Measurements from ENCODE around the gene ALK. TPM values are rescaled to one million over a fixed set of nuclear protein-coding genes. Genes with fewer than 3 reads are reported as not detected.

The ALK gene
- total and polyA plus RNA-seq, 4 donors = 4.2 to 16.7 (median 14.2) TPM

DNA sequence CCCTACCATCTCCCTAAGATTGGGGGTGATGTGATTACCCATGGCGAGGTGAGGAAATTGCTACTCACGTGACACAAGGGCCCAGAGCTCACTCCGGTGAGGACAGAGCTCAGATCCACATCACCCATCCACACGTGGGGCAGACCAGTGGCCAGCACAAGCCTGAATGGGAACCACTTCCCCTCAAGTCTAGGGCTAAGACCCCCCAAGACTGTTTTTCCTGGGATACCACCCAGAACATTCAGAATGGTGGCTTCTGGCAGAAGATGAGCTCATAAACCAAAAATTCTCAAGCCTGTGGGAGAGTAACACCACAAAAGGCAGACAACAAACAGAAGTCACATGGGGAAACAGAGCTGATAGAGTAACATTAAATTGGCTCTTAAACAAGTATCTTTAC, 321.4 kb downstream of the ALK start:
- WGBS (ENCODE audit: insufficient coverage) = 100% methylated on average over 3 of the region's 4 CpGs

DNA sequence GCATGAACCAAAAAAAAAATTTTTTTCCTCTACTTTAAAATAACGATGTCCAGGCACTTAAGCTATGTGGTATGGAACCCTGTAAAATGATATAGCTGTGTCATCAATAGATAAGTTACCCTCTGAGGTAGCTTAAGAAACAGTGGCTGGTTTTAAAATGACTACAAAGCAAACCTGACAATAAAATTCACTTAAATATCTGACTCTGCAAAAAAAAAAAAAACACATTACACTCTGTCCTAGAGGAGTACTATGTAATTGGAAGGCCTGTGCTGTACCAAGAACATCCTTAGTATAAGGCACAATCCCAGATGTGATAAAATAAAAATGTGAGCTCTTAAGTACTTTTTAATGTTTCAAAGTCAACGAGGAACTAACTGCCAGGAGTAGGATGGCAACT, 322.4 kb downstream of the ALK start:
- Histone ChIP-seq H3K4me1 (ENCODE audit: control insufficient read depth, insufficient read depth, low read length) (no peaks in the 10 kb centered on the region), H3K9me3 (ENCODE audit: control insufficient read depth, insufficient read depth, low read length) (no peaks in the 10 kb centered on the region), H3K36me3 (ENCODE audit: control insufficient read depth, insufficient read depth, low read length) (no peaks in the 10 kb centered on the region), H3K27me3 (ENCODE audit: control insufficient read depth, insufficient read depth, low read length) (no peaks in the 10 kb centered on the region), H3K27ac (ENCODE audit: low read depth, low read length) (no peak overlapping the region), H3K4me3 (ENCODE audit: low read depth, low read length) (no peak overlapping the region)
- no CpG with 5 or more reads among the region's 2 CpGs for WGBS (ENCODE audit: insufficient coverage)
- no peak for DNase-seq (ENCODE audit: low read depth in 4 of 6, low spot score in 6 of 6)

More for the DNA sequence above, 321.4 kb downstream of the ALK start:
- no peaks in the 10 kb centered on the region for H3K36me3 ChIP-seq (ENCODE audit: control insufficient read depth, insufficient read depth, low read length)
- H3K4me1 ChIP-seq (ENCODE audit: control insufficient read depth, insufficient read depth, low read length) = no peaks in the 10 kb centered on the region
- H3K27me3 ChIP-seq (ENCODE audit: control insufficient read depth, insufficient read depth, low read length) = no peaks in the 10 kb centered on the region
- no peaks in the 10 kb centered on the region for H3K9me3 ChIP-seq (ENCODE audit: control insufficient read depth, insufficient read depth, low read length)
- H3K4me3 ChIP-seq (ENCODE audit: low read depth, low read length) = no peak overlapping the region
- no peak for DNase-seq (ENCODE audit: low read depth in 4 of 6, low spot score in 6 of 6)
- H3K27ac ChIP-seq (ENCODE audit: low read depth, low read length) = no peak overlapping the region

DNA sequence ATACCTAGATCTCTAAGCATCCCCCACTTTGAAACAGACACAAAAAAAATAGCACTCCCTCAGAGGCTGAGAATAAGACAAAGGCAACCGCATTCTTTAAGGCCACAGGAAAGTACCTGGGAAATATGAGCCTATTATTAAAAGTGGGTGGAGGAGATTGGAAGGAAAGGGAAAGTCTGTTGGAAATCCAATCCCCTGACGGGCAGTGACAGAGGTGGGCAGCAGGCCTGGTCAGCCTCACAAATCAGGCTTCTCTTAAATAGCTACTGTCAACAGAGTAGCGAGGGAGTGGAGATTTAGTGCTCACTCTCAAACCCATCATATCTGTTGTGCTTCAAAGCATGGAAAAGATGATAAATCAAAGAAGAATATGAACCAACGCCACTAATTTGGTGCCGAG, 324.4 kb downstream of the ALK start:
- H3K9me3 ChIP-seq (ENCODE audit: control insufficient read depth, insufficient read depth, low read length) = no peaks in the 10 kb centered on the region
- no peaks in the 10 kb centered on the region for H3K36me3 ChIP-seq (ENCODE audit: control insufficient read depth, insufficient read depth, low read length)
- H3K4me1 ChIP-seq (ENCODE audit: control insufficient read depth, insufficient read depth, low read length) = no peaks in the 10 kb centered on the region
- no peak overlapping the region for H3K27ac ChIP-seq (ENCODE audit: low read depth, low read length)
- no CpG with 5 or more reads among the region's 5 CpGs for WGBS (ENCODE audit: insufficient coverage)
- no peak overlapping the region for H3K4me3 ChIP-seq (ENCODE audit: low read depth, low read length)
- no peak for DNase-seq (ENCODE audit: low read depth in 4 of 6, low spot score in 6 of 6)
- no peaks in the 10 kb centered on the region for H3K27me3 ChIP-seq (ENCODE audit: control insufficient read depth, insufficient read depth, low read length)

DNA sequence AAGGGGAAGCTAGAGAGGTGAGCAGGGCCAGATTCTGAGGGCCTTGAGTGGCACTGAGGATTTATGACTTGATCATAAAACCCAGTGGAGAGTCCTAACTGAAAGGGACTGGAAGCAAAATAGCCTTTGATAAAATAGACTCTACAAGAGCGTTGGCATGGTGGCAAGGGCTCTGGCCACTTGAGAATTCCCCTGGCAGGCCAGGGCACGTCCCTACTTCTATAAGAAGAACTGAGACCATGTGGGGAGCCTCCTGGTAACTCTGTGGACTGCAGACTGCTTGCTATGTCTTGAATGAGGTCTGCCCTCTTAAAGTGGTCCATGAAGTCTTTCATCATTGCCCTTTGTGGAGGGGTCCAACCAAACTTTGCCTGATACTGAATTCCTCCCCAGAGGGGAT, 324.8 kb downstream of the ALK start:
- Histone ChIP-seq H3K27me3 (ENCODE audit: control insufficient read depth, insufficient read depth, low read length) (no peaks in the 10 kb centered on the region), H3K4me3 (ENCODE audit: low read depth, low read length) (no peak overlapping the region), H3K9me3 (ENCODE audit: control insufficient read depth, insufficient read depth, low read length) (no peaks in the 10 kb centered on the region), H3K36me3 (ENCODE audit: control insufficient read depth, insufficient read depth, low read length) (no peaks in the 10 kb centered on the region), H3K27ac (ENCODE audit: low read depth, low read length) (no peak overlapping the region), H3K4me1 (ENCODE audit: control insufficient read depth, insufficient read depth, low read length) (no peaks in the 10 kb centered on the region)
- WGBS (ENCODE audit: insufficient coverage) = 62% methylated on average over 2 of the region's 2 CpGs
- no peak for DNase-seq (ENCODE audit: low read depth in 4 of 6, low spot score in 6 of 6)

DNA sequence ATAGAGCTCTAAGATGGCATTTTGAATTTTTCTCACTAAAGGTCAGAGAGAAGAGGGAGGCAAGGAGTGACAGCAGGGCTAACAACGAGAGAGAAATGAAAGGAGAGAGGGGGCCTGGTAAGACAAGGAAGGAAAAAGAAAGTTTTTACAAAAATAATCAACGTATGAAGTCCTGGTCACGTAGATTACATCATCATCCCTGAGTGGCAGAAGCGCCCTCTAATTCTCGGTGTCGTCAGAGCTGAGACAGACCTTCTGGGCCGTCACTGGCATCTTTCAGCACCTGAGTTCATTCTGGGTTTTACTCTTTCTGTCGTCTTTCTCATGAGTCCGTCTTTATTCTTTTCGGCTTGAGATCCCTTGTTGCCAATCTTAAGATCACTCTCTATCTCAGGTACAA, 329.8 kb downstream of the ALK start:
- H3K4me1 ChIP-seq (ENCODE audit: control insufficient read depth, insufficient read depth, low read length) = no peaks in the 10 kb centered on the region
- no peak overlapping the region for H3K27ac ChIP-seq (ENCODE audit: low read depth, low read length)
- WGBS (ENCODE audit: insufficient coverage) = 100% methylated on average over 7 of the region's 10 CpGs
- no peak for DNase-seq (ENCODE audit: low read depth in 4 of 6, low spot score in 6 of 6)
- H3K36me3 ChIP-seq (ENCODE audit: control insufficient read depth, insufficient read depth, low read length) = no peaks in the 10 kb centered on the region
- H3K27me3 ChIP-seq (ENCODE audit: control insufficient read depth, insufficient read depth, low read length) = no peaks in the 10 kb centered on the region
- no peaks in the 10 kb centered on the region for H3K9me3 ChIP-seq (ENCODE audit: control insufficient read depth, insufficient read depth, low read length)
- H3K4me3 ChIP-seq (ENCODE audit: low read depth, low read length) = no peak overlapping the region

DNA sequence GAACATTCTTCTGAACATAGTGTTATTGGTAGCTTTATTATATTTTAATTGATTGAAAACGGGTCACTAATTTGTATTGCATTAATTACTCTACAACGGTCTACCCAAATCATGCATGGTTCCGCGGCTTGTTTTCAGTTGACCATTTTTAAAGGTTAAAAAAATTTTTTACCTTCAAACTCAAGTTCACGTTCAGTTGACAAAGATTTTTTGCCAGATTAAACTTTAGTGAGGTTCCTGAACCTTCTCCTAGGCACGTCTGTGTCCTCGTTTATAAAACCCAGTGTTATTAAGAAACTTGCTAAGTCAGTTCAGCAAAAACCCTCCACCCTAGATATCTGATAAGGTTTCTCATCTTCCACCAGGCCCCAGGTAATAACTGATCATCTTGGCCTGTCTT, 331.2 kb downstream of the ALK start:
- DNase-seq (ENCODE audit: low read depth in 4 of 6, low spot score in 6 of 6) = no peak
- no peaks in the 10 kb centered on the region for H3K4me1 ChIP-seq (ENCODE audit: control insufficient read depth, insufficient read depth, low read length)
- H3K27ac ChIP-seq (ENCODE audit: low read depth, low read length) = no peak overlapping the region
- no peaks in the 10 kb centered on the region for H3K27me3 ChIP-seq (ENCODE audit: control insufficient read depth, insufficient read depth, low read length)
- 93% methylated on average over 3 of the region's 7 CpGs for WGBS (ENCODE audit: insufficient coverage)
- H3K4me3 ChIP-seq (ENCODE audit: low read depth, low read length) = no peak overlapping the region
- H3K9me3 ChIP-seq (ENCODE audit: control insufficient read depth, insufficient read depth, low read length) = no peaks in the 10 kb centered on the region
- H3K36me3 ChIP-seq (ENCODE audit: control insufficient read depth, insufficient read depth, low read length) = no peaks in the 10 kb centered on the region

DNA sequence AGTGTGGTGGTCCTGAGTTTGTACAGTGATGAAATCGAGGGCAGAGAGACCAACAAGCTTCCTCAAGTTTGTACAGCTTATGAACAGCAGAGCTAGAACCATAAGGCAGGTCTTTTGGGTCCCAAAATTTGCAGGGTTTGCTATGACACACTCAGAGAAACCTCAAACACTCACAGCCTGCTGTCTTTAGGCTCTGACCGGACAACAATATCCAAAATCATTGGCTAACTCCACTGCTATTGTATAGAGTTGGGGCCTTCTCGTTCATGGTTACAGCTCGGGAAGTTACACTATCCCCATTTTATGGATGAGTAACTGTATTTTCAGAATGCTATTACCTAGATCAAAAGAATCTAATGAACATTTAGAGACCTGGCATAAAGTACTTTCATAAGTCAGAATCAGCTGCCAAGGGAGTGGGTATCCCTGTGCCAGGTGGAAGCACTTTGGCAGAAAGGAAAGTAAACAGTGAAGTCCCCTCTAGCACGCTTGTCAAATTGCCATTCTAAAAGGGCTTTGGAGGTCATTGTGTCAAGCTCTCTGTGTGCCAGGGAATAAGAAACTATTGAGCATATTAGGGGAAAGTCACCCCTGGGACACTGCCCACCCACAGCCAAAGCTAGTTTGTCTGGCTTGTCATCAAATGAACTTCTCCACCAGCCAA, 331.8 kb downstream of the ALK start:
- Histone ChIP-seq H3K4me3 (ENCODE audit: low read depth, low read length) (no peak overlapping the region), H3K9me3 (ENCODE audit: control insufficient read depth, insufficient read depth, low read length) (no peaks in the 10 kb centered on the region), H3K4me1 (ENCODE audit: control insufficient read depth, insufficient read depth, low read length) (no peaks in the 10 kb centered on the region), H3K27me3 (ENCODE audit: control insufficient read depth, insufficient read depth, low read length) (no peaks in the 10 kb centered on the region), H3K27ac (ENCODE audit: low read depth, low read length) (no peak overlapping the region), H3K36me3 (ENCODE audit: control insufficient read depth, insufficient read depth, low read length) (no peaks in the 10 kb centered on the region)
- peak in 1 of 6 donors; percentile 7 for DNase-seq (ENCODE audit: low read depth in 4 of 6, low spot score in 6 of 6)
- WGBS (ENCODE audit: insufficient coverage) = 80% methylated on average over 1 of the region's 5 CpGs

DNA sequence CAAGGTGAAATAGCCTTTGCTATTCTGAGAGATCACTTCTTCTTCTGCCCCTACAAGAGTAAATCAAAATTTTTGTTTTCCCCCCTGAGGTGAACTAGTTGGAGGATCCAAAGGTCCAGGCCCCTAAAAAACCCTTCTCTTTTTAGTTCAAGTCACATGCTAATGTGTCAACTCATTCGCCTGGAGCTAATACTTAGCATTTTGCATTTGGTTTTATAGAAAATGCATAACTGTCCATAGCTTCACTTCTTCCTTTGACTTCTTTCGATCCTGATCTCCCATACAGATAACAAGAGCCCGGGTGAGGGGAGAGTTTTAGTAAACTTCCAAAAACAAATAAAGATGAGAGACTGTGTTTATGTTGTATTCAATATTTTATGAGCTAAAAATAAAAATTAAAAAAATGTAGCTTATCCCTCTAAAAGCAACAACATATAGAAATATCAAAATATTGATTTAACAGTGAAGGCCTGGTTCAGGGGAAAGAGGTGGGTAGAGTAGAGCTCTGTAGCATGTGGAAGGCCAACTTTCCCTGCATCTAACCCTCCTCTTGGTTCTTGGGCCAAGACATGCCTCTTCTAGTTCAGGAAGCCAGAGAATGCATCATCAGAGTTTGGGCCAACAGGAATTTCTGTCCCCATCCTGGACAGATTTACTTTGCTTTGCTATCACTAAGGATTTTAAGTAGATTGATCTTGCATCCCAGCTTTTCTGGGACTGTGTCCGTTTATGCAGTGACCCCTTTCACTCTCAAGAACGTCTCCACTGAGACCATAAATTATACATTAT, 333.8 kb downstream of the ALK start:
- Histone ChIP-seq H3K9me3 (ENCODE audit: control insufficient read depth, insufficient read depth, low read length) (no peaks in the 10 kb centered on the region), H3K27ac (ENCODE audit: low read depth, low read length) (no peak overlapping the region), H3K36me3 (ENCODE audit: control insufficient read depth, insufficient read depth, low read length) (no peaks in the 10 kb centered on the region), H3K4me3 (ENCODE audit: low read depth, low read length) (no peak overlapping the region), H3K27me3 (ENCODE audit: control insufficient read depth, insufficient read depth, low read length) (no peaks in the 10 kb centered on the region), H3K4me1 (ENCODE audit: control insufficient read depth, insufficient read depth, low read length) (no peaks in the 10 kb centered on the region)
- WGBS (ENCODE audit: insufficient coverage) = no CpG with 5 or more reads among the region's 5 CpGs
- DNase-seq (ENCODE audit: low read depth in 4 of 6, low spot score in 6 of 6) = no peak

DNA sequence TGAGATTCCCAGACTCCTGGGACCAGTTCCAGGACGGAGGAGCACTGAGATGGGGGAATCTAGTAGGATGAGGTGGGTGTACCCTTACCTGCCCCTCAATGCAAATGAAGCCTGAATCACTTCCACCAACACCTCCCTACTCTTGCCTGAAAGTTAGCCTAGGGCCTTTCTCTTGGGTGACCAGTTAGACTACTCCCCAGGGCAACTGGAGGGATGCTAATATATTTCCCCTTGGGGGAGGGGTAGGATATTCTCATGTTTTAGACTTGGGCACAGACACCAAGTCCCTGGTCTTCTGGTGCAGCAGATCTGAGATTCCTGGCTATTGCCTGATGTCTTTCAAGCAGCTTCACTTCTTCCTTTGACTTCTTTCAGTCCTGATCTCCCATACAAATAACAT, 334.5 kb downstream of the ALK start:
- DNase-seq (ENCODE audit: low read depth in 4 of 6, low spot score in 6 of 6) = no peak
- Histone ChIP-seq H3K4me3 (ENCODE audit: low read depth, low read length) (no peak overlapping the region), H3K36me3 (ENCODE audit: control insufficient read depth, insufficient read depth, low read length) (no peaks in the 10 kb centered on the region), H3K9me3 (ENCODE audit: control insufficient read depth, insufficient read depth, low read length) (no peaks in the 10 kb centered on the region), H3K4me1 (ENCODE audit: control insufficient read depth, insufficient read depth, low read length) (no peaks in the 10 kb centered on the region), H3K27ac (ENCODE audit: low read depth, low read length) (no peak overlapping the region), H3K27me3 (ENCODE audit: control insufficient read depth, insufficient read depth, low read length) (no peaks in the 10 kb centered on the region)
- WGBS (ENCODE audit: insufficient coverage) = no CpG with 5 or more reads among the region's 1 CpG

All from spinal cord (tissue), 10 donors.